ENCODE data around the gene DALRD3.

- TF ChIP-seq CTCF (IDR thresholded peaks at IDR 0.05): no peak
- no peak for TF ChIP-seq POLR2A (IDR thresholded peaks at IDR 0.05)
Measured at GRCh38 chr3:48997102-48997635, 21.2 kb downstream of the DALRD3 start.

All from prostate gland (tissue), 2 donors.